Measurements from ENCODE around the gene DNAH11.

GRCh38 chr7:21912305-21912704 is 369.5 kb downstream of the DNAH11 start:
- TF ChIP-seq, protein P1, sequence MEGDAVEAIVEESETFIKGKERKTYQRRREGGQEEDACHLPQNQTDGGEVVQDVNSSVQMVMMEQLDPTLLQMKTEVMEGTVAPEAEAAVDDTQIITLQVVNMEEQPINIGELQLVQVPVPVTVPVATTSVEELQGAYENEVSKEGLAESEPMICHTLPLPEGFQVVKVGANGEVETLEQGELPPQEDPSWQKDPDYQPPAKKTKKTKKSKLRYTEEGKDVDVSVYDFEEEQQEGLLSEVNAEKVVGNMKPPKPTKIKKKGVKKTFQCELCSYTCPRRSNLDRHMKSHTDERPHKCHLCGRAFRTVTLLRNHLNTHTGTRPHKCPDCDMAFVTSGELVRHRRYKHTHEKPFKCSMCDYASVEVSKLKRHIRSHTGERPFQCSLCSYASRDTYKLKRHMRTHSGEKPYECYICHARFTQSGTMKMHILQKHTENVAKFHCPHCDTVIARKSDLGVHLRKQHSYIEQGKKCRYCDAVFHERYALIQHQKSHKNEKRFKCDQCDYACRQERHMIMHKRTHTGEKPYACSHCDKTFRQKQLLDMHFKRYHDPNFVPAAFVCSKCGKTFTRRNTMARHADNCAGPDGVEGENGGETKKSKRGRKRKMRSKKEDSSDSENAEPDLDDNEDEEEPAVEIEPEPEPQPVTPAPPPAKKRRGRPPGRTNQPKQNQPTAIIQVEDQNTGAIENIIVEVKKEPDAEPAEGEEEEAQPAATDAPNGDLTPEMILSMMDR (conservative IDR thresholded peaks at IDR 0.05 in 1 of 2, IDR thresholded peaks at IDR 0.05 in 1 of 2; ENCODE audit: low read depth in 1 of 2, low read length in 2 of 2), result no peak
- no peak for TF ChIP-seq EZH2 (IDR thresholded peaks at IDR 0.05; ENCODE audit: low read length, missing control alignments)

Data from fibroblast of lung (primary cell).